ENCODE data around the gene SLC25A4. TPM values are rescaled to one million over a fixed set of nuclear protein-coding genes. Genes with fewer than 3 reads are reported as not detected.

The SLC25A4 gene
- total RNA-seq, 2 experiments from 2014 or later, result 29.6 to 38.2 TPM

DNA sequence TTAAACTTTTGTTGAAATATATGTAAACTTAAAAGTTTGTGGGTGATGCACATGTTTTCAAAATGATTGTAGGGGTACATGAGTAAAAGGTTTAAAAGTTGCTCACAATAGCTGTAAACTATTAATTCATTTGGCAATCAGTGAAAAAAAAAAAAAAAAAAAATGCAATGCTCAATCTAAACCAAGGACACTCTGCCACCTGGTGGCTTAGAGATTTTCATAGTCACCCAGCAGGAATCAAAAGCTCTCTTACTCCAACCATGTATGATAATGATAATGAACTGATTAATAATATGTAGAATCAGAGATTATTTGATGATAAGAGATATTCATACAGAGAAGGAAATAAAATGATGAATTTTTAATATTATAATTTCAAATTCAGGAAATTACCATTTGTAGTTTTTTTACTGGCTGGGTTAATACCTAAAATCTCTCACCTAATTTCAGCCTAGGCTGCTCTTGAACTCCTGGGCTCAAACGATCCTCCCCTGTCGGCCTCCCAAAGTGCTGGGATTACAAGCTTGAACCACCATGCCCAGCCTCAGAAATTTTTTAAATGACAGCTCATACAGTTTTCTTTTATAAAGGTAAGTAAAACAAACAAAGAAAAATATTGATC is 46.9 kb upstream of the SLC25A4 start:
- H3K79me2 ChIP-seq (ENCODE audit: insufficient read depth, low read depth, low read length), result no peaks in the 10 kb centered on the region
- no peaks in the 10 kb centered on the region for H3K36me3 ChIP-seq (ENCODE audit: insufficient read depth, low read length)
- TF ChIP-seq EZH2phosphoT487 (IDR thresholded peaks at IDR 0.05; ENCODE audit: borderline replicate concordance, low read depth, low read length), result no peak
- TF ChIP-seq, protein P1, sequence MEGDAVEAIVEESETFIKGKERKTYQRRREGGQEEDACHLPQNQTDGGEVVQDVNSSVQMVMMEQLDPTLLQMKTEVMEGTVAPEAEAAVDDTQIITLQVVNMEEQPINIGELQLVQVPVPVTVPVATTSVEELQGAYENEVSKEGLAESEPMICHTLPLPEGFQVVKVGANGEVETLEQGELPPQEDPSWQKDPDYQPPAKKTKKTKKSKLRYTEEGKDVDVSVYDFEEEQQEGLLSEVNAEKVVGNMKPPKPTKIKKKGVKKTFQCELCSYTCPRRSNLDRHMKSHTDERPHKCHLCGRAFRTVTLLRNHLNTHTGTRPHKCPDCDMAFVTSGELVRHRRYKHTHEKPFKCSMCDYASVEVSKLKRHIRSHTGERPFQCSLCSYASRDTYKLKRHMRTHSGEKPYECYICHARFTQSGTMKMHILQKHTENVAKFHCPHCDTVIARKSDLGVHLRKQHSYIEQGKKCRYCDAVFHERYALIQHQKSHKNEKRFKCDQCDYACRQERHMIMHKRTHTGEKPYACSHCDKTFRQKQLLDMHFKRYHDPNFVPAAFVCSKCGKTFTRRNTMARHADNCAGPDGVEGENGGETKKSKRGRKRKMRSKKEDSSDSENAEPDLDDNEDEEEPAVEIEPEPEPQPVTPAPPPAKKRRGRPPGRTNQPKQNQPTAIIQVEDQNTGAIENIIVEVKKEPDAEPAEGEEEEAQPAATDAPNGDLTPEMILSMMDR (conservative IDR thresholded peaks at IDR 0.05; ENCODE audit: low read length), result peak; percentile 90
- H3K4me3 ChIP-seq (ENCODE audit: low read depth, low read length, poor library complexity, severe bottlenecking), result no peak overlapping the region
- H3K9me3 ChIP-seq (ENCODE audit: low read length), result no peaks in the 10 kb centered on the region
- ChIA-PET CTCF (ENCODE audit: unreplicated experiment) (interaction anchor here (0.6 to 1.4 kb wide), 2 partner anchors 56 to 57 kb away, joined by 3 to 4 read pairs; no protein-coding TSS in a partner anchor), POLR2A (interaction anchor here (0.6 to 2.0 kb wide), 13 partner anchors 9 to 1623 kb away, joined by 3 to 7 read pairs (median 4); no protein-coding TSS in a partner anchor)
- H3K9me2 ChIP-seq (ENCODE audit: insufficient read depth, low read length), result no peaks in the 10 kb centered on the region
- no peak overlapping the region for H3K4me2 ChIP-seq (ENCODE audit: low read length)
- peak; percentile 60 for DNase-seq (ENCODE audit: low spot score)
- H4K20me1 ChIP-seq (ENCODE audit: insufficient read depth, low read length), result no peaks in the 10 kb centered on the region
- no peaks in the 10 kb centered on the region for H3K4me1 ChIP-seq (ENCODE audit: insufficient read depth, low read length, poor library complexity, severe bottlenecking)
- H2AFZ ChIP-seq (ENCODE audit: low read length), result no peak overlapping the region
- H3K27ac ChIP-seq (ENCODE audit: low read depth, low read length, poor library complexity, severe bottlenecking), result no peak overlapping the region
- intact Hi-C loops (cut with micrococcal nuclease; ENCODE audit: unreplicated experiment), result loop anchor here (2.0 kb wide), 2 partner anchors 55 to 351 kb away; no protein-coding TSS in a partner anchor
- BruUV-seq (replicated peaks), result no TSS peak

GRCh38 chr4:185098474-185098873 is 44.6 kb upstream of the SLC25A4 start:
- Histone ChIP-seq H3K27ac (ENCODE audit: low read depth, low read length, poor library complexity, severe bottlenecking) (no peak overlapping the region), H3K36me3 (ENCODE audit: insufficient read depth, low read length) (no peaks in the 10 kb centered on the region), H3K9me3 (ENCODE audit: low read length) (no peaks in the 10 kb centered on the region), H3K79me2 (ENCODE audit: insufficient read depth, low read depth, low read length) (no peaks in the 10 kb centered on the region), H3K4me3 (ENCODE audit: low read depth, low read length, poor library complexity, severe bottlenecking) (no peak overlapping the region), H3K4me1 (ENCODE audit: insufficient read depth, low read length, poor library complexity, severe bottlenecking) (no peaks in the 10 kb centered on the region), H4K20me1 (ENCODE audit: insufficient read depth, low read length) (no peaks in the 10 kb centered on the region), H3K4me2 (ENCODE audit: low read length) (no peak overlapping the region), H3K9me2 (ENCODE audit: insufficient read depth, low read length) (no peaks in the 10 kb centered on the region), H2AFZ (ENCODE audit: low read length) (no peak overlapping the region)
- ChIA-PET CTCF (ENCODE audit: unreplicated experiment) (no interaction called here), POLR2A (interaction anchor here (0.7 to 1.7 kb wide), 5 partner anchors 8 to 63 kb away, joined by 3 to 7 read pairs (median 5); no protein-coding TSS in a partner anchor)
- TF ChIP-seq, protein P1 (conservative IDR thresholded peaks at IDR 0.05; ENCODE audit: low read length), result no peak
- no peak for TF ChIP-seq EZH2phosphoT487 (IDR thresholded peaks at IDR 0.05; ENCODE audit: borderline replicate concordance, low read depth, low read length)
- BruUV-seq (replicated peaks), result no TSS peak
- intact Hi-C loops (cut with micrococcal nuclease; ENCODE audit: unreplicated experiment), result no loop called here
- DNase-seq (ENCODE audit: low spot score), result no peak

DNA sequence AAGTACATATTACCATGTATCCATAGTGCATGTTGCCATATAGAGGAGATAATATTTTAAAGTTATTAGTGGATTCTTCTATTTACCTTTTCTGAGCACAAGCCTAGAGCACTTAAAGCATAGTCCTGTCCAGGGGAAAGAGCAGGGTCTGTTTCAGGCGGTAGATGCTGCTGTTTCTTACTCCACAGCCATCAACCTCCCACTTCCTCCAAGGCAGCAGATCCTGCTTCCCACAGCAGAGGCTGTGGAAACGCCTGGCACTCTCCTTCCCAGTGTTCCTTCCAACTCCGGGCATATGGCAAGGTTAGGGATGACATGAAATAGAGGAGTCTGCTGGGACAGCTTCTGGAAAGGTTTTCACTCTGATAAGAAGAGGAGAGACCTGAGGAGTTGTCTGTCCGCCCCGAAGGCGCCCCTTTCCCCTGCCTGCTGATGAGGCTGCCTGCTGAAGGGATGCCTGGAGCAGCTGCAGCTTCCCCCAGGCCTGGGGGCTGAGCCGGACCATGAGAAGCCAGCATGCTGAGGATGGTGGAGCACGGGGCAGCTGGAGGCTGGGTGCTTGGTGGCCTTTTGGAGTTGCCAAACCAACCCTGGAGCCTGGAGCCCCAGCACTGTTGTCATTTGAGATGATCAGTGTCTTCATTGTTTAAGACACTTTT is 43.9 kb upstream of the SLC25A4 start:
- DNase-seq (ENCODE audit: low spot score), result no peak
- Histone ChIP-seq H2AFZ (ENCODE audit: low read length) (no peak overlapping the region), H3K9me2 (ENCODE audit: insufficient read depth, low read length) (no peaks in the 10 kb centered on the region), H3K79me2 (ENCODE audit: insufficient read depth, low read depth, low read length) (no peaks in the 10 kb centered on the region), H3K9me3 (ENCODE audit: low read length) (no peaks in the 10 kb centered on the region), H4K20me1 (ENCODE audit: insufficient read depth, low read length) (no peaks in the 10 kb centered on the region), H3K4me1 (ENCODE audit: insufficient read depth, low read length, poor library complexity, severe bottlenecking) (no peaks in the 10 kb centered on the region), H3K27ac (ENCODE audit: low read depth, low read length, poor library complexity, severe bottlenecking) (no peak overlapping the region), H3K36me3 (ENCODE audit: insufficient read depth, low read length) (no peaks in the 10 kb centered on the region), H3K4me2 (ENCODE audit: low read length) (no peak overlapping the region), H3K4me3 (ENCODE audit: low read depth, low read length, poor library complexity, severe bottlenecking) (no peak overlapping the region)
- CTCF ChIA-PET (ENCODE audit: unreplicated experiment), result no interaction called here
- no TSS peak for BruUV-seq (replicated peaks)
- intact Hi-C loops (cut with micrococcal nuclease; ENCODE audit: unreplicated experiment), result no loop called here
- POLR2A ChIA-PET, result interaction anchor here (1.7 kb wide), 1 partner anchor 57 kb away, joined by 7 read pairs; no protein-coding TSS in a partner anchor
- TF ChIP-seq, protein P1 (conservative IDR thresholded peaks at IDR 0.05; ENCODE audit: low read length), result no peak
- TF ChIP-seq EZH2phosphoT487 (IDR thresholded peaks at IDR 0.05; ENCODE audit: borderline replicate concordance, low read depth, low read length), result no peak
